Panc1 (cell line): ENCODE measurements around the gene MKKS. TPM values are rescaled to one million over a fixed set of nuclear protein-coding genes. Genes with fewer than 3 reads are reported as not detected.

ENCODE experiments used
- ATAC-seq: fragments of 200-7000 bp; cut with Tn5 transposase; 2 replicates; pipeline ENCODE4 v1.9.1; 2020; ENCODE audit warnings: mild to moderate bottlenecking, moderate library complexity
- BruUV-seq: library from RNA; stranded (reverse); fragments of 400-500 nt; replicated peaks from 2 replicates; lab custom pipeline; 2021; lab: Mats Ljungman, UMichigan
- CTCF ChIA-PET: fragments of 300-600 bp; sonication (Branson Sonifier 250); formaldehyde crosslinking; loops from one replicate; lab custom pipeline; 2022; ENCODE audit warnings: antibody characterized with exemption; lab: Charles Lee
- POLR2A ChIA-PET: fragments of 300-600 bp; sonication (Branson Sonifier 250); formaldehyde crosslinking; loops from one replicate; lab custom pipeline; 2022; ENCODE audit warnings: antibody characterized with exemption; lab: Charles Lee
- DNase-seq: peaks from one replicate; pipeline ENCODE4 v3.0.0-alpha.2; 2010; ENCODE audit warnings: low read depth, low spot score
- H3K27ac ChIP-seq: 2 replicates; pipeline ENCODE4 v1.5.1; 2011; ENCODE audit warnings: mild to moderate bottlenecking, low read length, inconsistent platforms
- H3K27me3 ChIP-seq: fragments of 200-500 bp; sonication (Bioruptor generic); 2 replicates; pipeline ENCODE4 v1.6.0; 2014; ENCODE audit warnings: low read length, inconsistent platforms; ENCODE audit not compliant: control insufficient read depth, insufficient read depth
- H3K36me3 ChIP-seq: fragments of 200-500 bp; sonication (Bioruptor generic); 2 replicates; pipeline ENCODE4 v1.5.1; 2014; ENCODE audit warnings: inconsistent platforms, mild to moderate bottlenecking, low read length, moderate library complexity; ENCODE audit not compliant: control insufficient read depth, insufficient read depth
- H3K4me1 ChIP-seq: 2 replicates; pipeline ENCODE4 v1.5.1; 2011; ENCODE audit warnings: inconsistent platforms, mild to moderate bottlenecking, low read length, moderate library complexity; ENCODE audit not compliant: control insufficient read depth, insufficient read depth
- H3K4me3 ChIP-seq, 2 experiments: 2 replicates each; pipeline ENCODE4 v1.5.1; 2011 to 2012; ENCODE audit warnings: low read depth in 2 of 2, low read length in 2 of 2, mild to moderate bottlenecking in 2 of 2, inconsistent platforms in 1 of 2, moderate library complexity in 1 of 2
- H3K9me3 ChIP-seq: fragments of 200-500 bp; sonication (Bioruptor generic); 2 replicates; pipeline ENCODE4 v1.5.1; 2014; ENCODE audit warnings: low read depth, mild to moderate bottlenecking, inconsistent platforms, low read length, moderate library complexity; ENCODE audit not compliant: control insufficient read depth, insufficient read depth
- CTCF ChIP-seq: fragments of 450-650 bp; IDR thresholded peaks from 2 replicates; pipeline ENCODE4 v1.5.1; 2017; ENCODE audit warnings: mild to moderate bottlenecking
- POLR2AphosphoS5 ChIP-seq: IDR thresholded peaks from 2 replicates; pipeline ENCODE4 v1.6.1; 2012; ENCODE audit warnings: mild to moderate bottlenecking, low read depth, low read length, moderate library complexity
- REST ChIP-seq, 2 experiments: IDR thresholded peaks; 2 replicates each; pipeline ENCODE4 v1.6.1; 2011 to 2012; ENCODE audit warnings: low read depth in 2 of 2, control low read depth in 1 of 2, low read length in 1 of 2, mild to moderate bottlenecking in 1 of 2, moderate library complexity in 1 of 2; ENCODE audit not compliant: insufficient read depth in 1 of 2
- SIN3A ChIP-seq: IDR thresholded peaks from 2 replicates; pipeline ENCODE4 v1.6.1; 2012; ENCODE audit warnings: low read depth, mild to moderate bottlenecking, low read length, moderate library complexity, borderline replicate concordance; ENCODE audit not compliant: insufficient read depth
- TCF7L2 ChIP-seq: IDR thresholded peaks from 2 replicates; pipeline ENCODE4 v1.6.1; 2011; ENCODE audit warnings: mild to moderate bottlenecking, low read depth, low read length, inconsistent platforms
- in situ Hi-C: cut with HindIII; loops from 2 replicates; pipeline ENCODE4 v1.10.0; 2016; ENCODE audit warnings: low sequenced_read_pairs, low pct_unique_long_range_greater_than_20kb
- intact Hi-C: fragments of 100-400 bp; cut with micrococcal nuclease; formaldehyde crosslinking; loops from one replicate; pipeline ENCODE4 v1.10.0; 2022; ENCODE audit not compliant: unreplicated experiment
- total RNA-seq: library from RNA; stranded (reverse); gene quantifications from one replicate; pipeline ENCODE4 v1.2.1, GENCODE V29; 2021; ENCODE audit not compliant: unreplicated experiment

The MKKS gene
- total RNA-seq, 1 experiment from 2014 or later = 15.6 TPM

GRCh38 chr20:10469056-10469455, 35.0 kb upstream of the MKKS start:
- Histone ChIP-seq H3K27ac (no peak overlapping the region), H3K36me3 (no peaks in the 10 kb centered on the region), H3K27me3 (no peaks in the 10 kb centered on the region), H3K9me3 (no peaks in the 10 kb centered on the region), H3K4me3 (no peak overlapping the region), H3K4me1 (no peaks in the 10 kb centered on the region)
- ATAC-seq (no peak), DNase-seq (no peak)
- POLR2A ChIA-PET = interaction anchor here (0.6 kb wide), 1 partner anchor 431 kb away, joined by 3 read pairs; no protein-coding TSS in a partner anchor
- CTCF ChIA-PET = no interaction called here
- intact Hi-C loops = loop anchor here (10.0 kb wide), 1 partner anchor 806 kb away; no protein-coding TSS in a partner anchor
- BruUV-seq = no TSS peak
- TF ChIP-seq POLR2AphosphoS5 (no peak), CTCF (no peak), TCF7L2 (no peak)
- in situ Hi-C loops = no loop called here

GRCh38 chr20:10468340-10468845, 34.4 kb upstream of the MKKS start:
- Histone ChIP-seq H3K36me3 (no peaks in the 10 kb centered on the region), H3K4me1 (no peaks in the 10 kb centered on the region), H3K27me3 (no peaks in the 10 kb centered on the region), H3K9me3 (no peaks in the 10 kb centered on the region), H3K4me3 (no peak overlapping the region), H3K27ac (no peak overlapping the region)
- POLR2A ChIA-PET = interaction anchor here (0.6 kb wide), 1 partner anchor 430 kb away, joined by 3 read pairs; no protein-coding TSS in a partner anchor
- BruUV-seq = no TSS peak
- in situ Hi-C loops = no loop called here
- TF ChIP-seq SIN3A (no peak), CTCF (no peak), POLR2AphosphoS5 (no peak), REST (IDR thresholded peaks at IDR 0.05; ENCODE audit: insufficient read depth in 1 of 2, low read depth in 2 of 2, low read length in 1 of 2) (no peak), TCF7L2 (no peak)
- ATAC-seq (no peak), DNase-seq (no peak)
- CTCF ChIA-PET = no interaction called here
- intact Hi-C loops = loop anchor here (10.0 kb wide), 1 partner anchor 806 kb away; no protein-coding TSS in a partner anchor
